GM19324 (cell line): ENCODE results near the gene CAPN5.

Experiments used
- ATAC-seq: cut with Tn5 transposase; IDR thresholded peaks from one replicate; pipeline ENCODE4 v1.9.1; 2021; ENCODE audit warnings: mild to moderate bottlenecking, moderate library complexity; ENCODE audit not compliant: unreplicated experiment, low FRiP score

The CAPN5 gene

GRCh38 chr11:77159219-77159936, 92.6 kb downstream of the CAPN5 start:
- ATAC-seq = no peak

GRCh38 chr11:77159937-77160495, 93.2 kb downstream of the CAPN5 start:
- ATAC-seq = no peak

- no peak for ATAC-seq
These were observed 96.5 kb downstream of the CAPN5 start for GRCh38 chr11:77163271-77163670.

- ATAC-seq = no peak
These were observed 98.3 kb downstream of the CAPN5 start for GRCh38 chr11:77165066-77165465.

GRCh38 chr11:77166021-77166420, 99.2 kb downstream of the CAPN5 start:
- no peak for ATAC-seq

- no peak for ATAC-seq
These were observed 100.4 kb downstream of the CAPN5 start for GRCh38 chr11:77167111-77167626.

- no peak for ATAC-seq
These were observed 101.0 kb downstream of the CAPN5 start for GRCh38 chr11:77167791-77168190.

GRCh38 chr11:77170107-77170506, 103.3 kb downstream of the CAPN5 start:
- ATAC-seq = no peak

- ATAC-seq = no peak
These were observed 104.5 kb downstream of the CAPN5 start for GRCh38 chr11:77171254-77171653.

GRCh38 chr11:77171885-77172665, 105.3 kb downstream of the CAPN5 start:
- ATAC-seq = no peak

GRCh38 chr11:77172666-77172982, 105.9 kb downstream of the CAPN5 start:
- ATAC-seq = no peak

GRCh38 chr11:77173494-77173893, 106.7 kb downstream of the CAPN5 start:
- no peak for ATAC-seq

GRCh38 chr11:77174559-77174958, 107.8 kb downstream of the CAPN5 start:
- no peak for ATAC-seq

- no peak for ATAC-seq
These were observed 108.5 kb downstream of the CAPN5 start for GRCh38 chr11:77175021-77175842.
